HepG2 (cell line): ENCODE data around the gene PIANP. TPM values are rescaled to one million over a fixed set of nuclear protein-coding genes. Genes with fewer than 3 reads are reported as not detected.

Experiments
- MXD3 ChIP-seq: IDR thresholded peaks from 2 replicates; pipeline ENCODE4 v1.6.1; 2016; ENCODE audit warnings: mild to moderate bottlenecking, missing biosample characterization, missing genetic modification reagents
- PITX1 ChIP-seq: sonication (generic); formaldehyde crosslinking; IDR thresholded peaks from 2 replicates; pipeline ENCODE4 v1.5.1; 2020; ENCODE audit warnings: mild to moderate bottlenecking, missing genetic modification reagents
- TEAD3 ChIP-seq: optimal IDR thresholded peaks from 2 replicates; pipeline ENCODE3; 2016; ENCODE audit warnings: borderline replicate concordance
- ZNF335 ChIP-seq: sonication (generic); formaldehyde crosslinking; IDR thresholded peaks from 2 replicates; pipeline ENCODE4 v1.4.0; 2020; ENCODE audit warnings: missing genetic modification reagents
- ZNF761 ChIP-seq: sonication (generic); formaldehyde crosslinking; conservative IDR thresholded peaks from 2 replicates; pipeline ENCODE4 v1.4.0; 2020; ENCODE audit warnings: mild to moderate bottlenecking, missing genetic modification reagents
- ZNF784 ChIP-seq: sonication (generic); formaldehyde crosslinking; IDR thresholded peaks from 2 replicates; pipeline ENCODE4 v1.5.1; 2020; ENCODE audit warnings: missing genetic modification reagents, mild to moderate bottlenecking, borderline replicate concordance
- polyA plus RNA-seq, 8 experiments: library from polyadenylated mRNA; depleted of rRNA in 3 of 8; stranded (reverse) in 7 of 8; unstranded in 1 of 8; fragments of >200 nt; fragmentation: Illumina TruSeq in 4 of 8; extraction: Trizol in 4 of 8; gene quantifications; 2 replicates each; pipeline versions ENCODE4 v1.2.1 to v1.2.3, GENCODE V29; 2011 to 2016; ENCODE audit warnings: low read depth in 4 of 8, missing spikeins in 1 of 8, mixed read lengths in 1 of 8; ENCODE audit not compliant: insufficient read depth in 1 of 8
- total RNA-seq, 5 experiments: library from RNA; depleted of rRNA; stranded (reverse); fragments of >200 nt; fragmentation: Illumina TruSeq; extraction: Trizol; gene quantifications; 2 replicates each; pipeline ENCODE4 v1.2.3, GENCODE V29; 2016; ENCODE audit warnings: low read depth in 1 of 5
- TF ChIP-seq, protein P1 (sequence below): sonication (generic); formaldehyde crosslinking; IDR thresholded peaks from 2 replicates; pipeline ENCODE4 v1.8.0; 2022; ENCODE audit warnings: low read depth, missing genetic modification reagents
- TF ChIP-seq, protein P2 (sequence below): sonication (generic); IDR thresholded peaks from 2 replicates; pipeline ENCODE4 v1.6.1; 2016; ENCODE audit warnings: low read depth, borderline replicate concordance

Gene PIANP
- total and polyA plus RNA-seq, 2 of the 13 experiments (the other 11 are each of a cell fraction or from before 2014, with no cell fraction given): not detected

DNA sequence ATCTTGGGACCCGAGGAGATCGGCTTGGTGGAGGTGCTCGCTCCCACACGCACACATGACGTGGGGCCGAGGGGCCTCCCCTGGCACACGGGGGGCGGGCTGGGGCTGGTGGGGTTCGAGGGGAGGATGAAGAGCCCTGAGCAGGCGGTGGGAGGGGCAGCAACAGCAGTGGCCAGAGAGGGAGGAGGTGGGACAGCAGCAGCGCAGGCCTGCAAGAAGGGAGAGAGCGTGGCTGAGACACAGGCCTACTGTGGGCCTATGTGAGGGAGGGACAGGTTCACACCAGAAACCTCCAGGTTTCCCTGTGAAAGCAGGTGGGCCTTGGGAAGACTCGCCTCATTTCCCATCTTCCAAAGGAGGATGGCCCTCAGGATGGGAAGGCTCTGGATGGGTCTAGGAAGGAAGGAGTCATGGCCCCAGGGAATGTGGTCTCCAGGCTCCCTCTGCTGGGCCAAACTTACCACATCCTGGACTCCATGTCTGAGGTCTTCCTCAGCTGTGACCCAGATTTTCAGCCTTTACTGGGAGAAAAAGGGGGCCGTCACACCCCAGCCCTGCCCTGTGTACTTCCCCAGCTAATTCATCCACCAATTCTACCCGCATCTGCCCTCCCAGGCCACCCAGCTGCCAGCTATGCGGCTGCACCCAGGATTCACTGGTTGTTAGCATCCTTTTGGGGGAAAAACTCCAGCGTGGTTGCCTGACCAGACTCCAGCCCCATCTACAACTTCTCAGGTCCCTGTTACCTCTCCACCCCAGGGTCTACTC lies 2.8 kb downstream of the PIANP start (continued):
- no peak for TF ChIP-seq MXD3 (CRISPR knock-in tag)
- TF ChIP-seq, protein P1, sequence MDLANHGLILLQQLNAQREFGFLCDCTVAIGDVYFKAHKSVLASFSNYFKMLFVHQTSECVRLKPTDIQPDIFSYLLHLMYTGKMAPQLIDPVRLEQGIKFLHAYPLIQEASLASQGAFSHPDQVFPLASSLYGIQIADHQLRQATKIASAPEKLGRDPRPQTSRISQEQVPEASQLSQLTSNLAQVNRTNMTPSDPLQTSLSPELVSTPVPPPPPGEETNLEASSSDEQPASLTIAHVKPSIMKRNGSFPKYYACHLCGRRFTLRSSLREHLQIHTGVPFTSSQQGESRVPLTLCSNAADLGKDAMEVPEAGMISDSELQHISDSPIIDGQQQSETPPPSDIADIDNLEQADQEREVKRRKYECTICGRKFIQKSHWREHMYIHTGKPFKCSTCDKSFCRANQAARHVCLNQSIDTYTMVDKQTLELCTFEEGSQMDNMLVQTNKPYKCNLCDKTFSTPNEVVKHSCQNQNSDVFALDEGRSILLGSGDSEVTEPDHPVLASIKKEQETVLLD (CRISPR knock-in tag): no peak
- peak; percentile 9 for TF ChIP-seq TEAD3 (CRISPR knock-in tag)
- TF ChIP-seq ZNF335 (CRISPR knock-in tag): no peak
- no peak for TF ChIP-seq PITX1 (CRISPR knock-in tag)
- no peak for TF ChIP-seq ZNF761 (CRISPR knock-in tag)
- no peak for TF ChIP-seq ZNF784 (CRISPR knock-in tag)
- TF ChIP-seq, protein P2, sequence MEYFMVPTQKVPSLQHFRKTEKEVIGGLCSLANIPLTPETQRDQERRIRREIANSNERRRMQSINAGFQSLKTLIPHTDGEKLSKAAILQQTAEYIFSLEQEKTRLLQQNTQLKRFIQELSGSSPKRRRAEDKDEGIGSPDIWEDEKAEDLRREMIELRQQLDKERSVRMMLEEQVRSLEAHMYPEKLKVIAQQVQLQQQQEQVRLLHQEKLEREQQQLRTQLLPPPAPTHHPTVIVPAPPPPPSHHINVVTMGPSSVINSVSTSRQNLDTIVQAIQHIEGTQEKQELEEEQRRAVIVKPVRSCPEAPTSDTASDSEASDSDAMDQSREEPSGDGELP: no peak
